Effector CD4-positive, alpha-beta T cell (primary cell): ENCODE results near the gene TRIM63.

Experiments
- DNase-seq: peaks from one replicate; pipeline ENCODE4 v3.0.0-alpha.2; 2020

The TRIM63 gene

DNA sequence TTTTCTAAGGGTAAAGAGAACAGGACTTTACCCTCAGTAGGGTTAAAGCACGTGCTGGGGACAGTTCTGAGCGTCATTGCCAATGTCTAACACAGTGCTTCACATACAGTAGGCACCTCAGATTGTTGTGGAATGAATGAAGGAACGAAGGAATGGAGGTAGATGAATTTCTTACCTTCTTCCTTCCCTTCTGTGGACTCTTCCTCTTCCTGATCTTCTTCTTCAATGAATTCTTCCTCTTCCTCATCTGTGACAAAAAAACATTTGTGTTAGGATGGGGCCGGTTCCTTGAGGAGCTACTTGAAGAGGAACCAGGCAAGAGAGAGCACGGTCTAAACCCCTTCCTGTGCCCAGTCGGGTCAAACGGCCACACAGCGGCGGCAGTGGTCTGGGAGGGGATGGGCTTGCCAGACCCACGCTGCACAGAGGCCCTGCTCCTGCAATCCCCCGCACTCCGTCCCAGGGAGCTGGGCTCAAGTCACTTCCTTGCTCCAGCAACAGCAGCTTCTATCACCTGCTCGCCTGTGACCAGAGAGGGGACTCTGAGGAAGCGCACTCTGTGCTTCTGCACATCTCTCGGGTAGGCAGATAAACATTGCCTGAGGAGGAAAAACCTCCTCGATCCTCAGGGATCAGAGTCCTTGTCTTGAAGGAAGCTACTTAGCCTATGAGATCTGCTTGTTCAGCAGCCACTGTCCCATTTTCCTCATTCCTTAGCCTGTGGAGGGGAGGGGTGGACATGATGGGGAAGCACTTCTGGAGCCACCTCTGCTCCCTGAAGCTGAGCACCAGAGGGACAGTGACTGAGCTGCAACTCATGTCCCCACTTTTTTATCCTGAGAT, 13.5 kb downstream of the TRIM63 start:
- DNase-seq: no peak

DNA sequence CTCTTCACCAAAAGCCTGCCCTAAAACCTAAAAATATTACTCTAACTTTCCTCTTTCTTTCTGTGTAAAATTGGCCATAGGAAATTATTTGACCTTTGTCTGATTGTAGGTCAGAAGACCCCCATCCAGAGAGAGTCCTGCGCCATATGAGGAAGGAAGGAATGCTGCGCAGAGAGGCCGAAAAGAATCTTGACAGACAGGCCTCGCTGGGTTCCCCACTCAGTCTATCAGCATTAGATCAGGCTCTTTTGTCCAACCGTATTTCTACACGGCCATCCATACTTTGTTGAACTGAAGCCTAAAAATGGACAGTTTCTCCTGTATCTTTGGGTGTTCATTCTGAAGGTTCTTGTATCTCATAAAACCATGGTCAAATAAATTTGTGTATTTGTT, 17.2 kb downstream of the TRIM63 start:
- no peak for DNase-seq

DNA sequence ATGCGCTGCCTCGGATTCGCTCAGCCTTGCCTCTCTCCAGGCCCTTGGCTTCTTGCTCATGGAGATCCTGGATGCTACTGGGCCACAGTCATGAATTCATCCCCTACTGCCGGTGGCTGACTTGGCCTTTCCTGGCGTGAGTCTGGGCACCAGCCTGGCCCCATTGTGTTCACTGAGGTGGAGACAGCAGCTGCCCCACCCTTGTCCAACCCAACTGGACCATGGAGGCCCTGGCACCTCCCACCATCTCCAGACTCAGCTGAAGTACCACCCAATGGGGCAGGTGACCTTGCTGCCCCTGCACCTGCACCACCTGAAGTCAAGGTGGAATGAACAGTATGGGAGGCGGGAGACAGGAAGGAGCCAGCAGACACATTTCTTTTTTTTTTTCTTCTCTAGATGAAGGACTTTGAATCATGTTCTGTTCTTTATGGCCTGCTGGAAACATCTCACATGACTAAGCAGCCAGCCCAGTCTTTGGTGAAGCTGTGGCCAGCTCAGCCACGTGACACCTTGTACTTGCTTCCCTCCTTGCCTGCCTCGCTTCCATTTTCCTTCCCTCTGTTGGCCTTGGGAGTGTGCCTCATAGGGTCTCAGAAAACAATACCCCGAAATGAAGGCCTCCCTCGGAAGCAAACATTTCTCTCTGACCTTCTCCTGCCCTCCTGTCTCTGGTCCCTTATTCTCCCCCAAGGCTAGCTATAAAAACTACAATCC, 17.7 kb downstream of the TRIM63 start:
- no peak for DNase-seq

DNA sequence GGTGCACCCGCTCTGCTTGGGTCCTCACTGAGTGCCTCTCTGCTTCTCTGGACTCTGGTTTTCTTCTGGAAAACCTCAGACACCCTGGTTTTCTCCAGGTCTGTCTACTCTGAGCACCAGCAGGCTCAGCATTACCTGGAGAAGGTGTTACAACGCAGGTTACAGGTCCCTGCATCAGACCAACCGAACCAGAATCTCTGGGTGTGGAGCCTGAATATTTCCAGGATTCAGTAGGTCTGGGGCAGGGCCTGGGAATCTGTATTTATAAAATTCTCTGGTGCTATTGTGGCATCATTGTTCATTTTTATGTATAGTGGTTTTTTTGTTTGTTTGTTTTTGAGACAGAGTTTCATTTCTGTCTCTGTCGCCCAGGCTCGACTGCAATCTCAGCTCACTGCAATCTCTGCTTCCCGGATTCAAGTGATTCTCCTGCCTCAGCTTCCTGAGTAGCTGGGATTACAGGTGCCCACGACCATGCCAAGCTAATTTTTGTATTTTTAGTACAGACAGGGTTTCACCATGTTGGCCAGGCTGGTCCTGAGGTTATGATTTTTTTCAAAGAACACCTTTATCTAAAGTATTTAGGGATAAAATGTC, 20.1 kb downstream of the TRIM63 start:
- DNase-seq: no peak

DNA sequence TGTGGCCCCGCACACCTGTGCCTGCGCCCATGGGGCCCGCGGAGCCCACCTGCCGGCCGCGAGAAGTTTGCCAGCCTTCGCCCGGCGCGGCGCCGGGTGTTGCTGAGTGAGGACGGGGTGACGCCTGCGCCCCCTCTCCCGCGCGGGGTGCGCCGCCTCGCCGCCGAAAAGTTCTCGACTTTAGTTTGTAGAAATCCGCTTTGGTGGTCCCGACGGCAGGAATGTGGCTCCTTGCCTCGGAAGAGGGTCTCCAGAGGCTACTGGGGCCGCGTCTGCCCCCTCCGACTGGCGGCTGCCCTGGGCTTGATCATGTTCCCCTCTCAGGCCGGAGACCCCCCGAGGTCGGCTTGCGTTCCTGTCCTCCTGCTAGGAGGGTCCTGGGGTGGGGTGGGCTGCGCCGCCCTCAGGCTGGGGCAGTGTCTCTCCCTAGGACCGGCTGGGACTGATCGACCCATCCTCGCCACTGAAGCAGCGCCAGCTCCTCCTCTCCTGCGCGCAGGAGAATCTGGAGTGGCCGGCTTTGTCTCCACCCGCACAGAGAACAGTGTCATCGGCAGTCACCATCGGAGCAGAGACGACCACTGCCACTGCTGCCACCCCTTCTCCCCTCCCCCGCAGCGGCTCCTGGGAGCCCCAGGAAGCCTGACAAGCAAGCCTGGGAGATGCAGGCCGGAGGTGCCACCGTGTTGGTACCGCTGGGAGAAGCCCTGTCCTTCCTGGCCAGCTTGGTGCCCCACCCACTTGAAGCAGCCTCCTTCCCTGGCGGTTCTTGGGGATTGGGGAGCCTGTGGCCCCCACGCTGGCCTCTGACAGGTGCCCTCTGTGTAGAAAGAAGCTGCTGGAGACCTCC, 21.0 kb downstream of the TRIM63 start:
- no peak for DNase-seq

DNA sequence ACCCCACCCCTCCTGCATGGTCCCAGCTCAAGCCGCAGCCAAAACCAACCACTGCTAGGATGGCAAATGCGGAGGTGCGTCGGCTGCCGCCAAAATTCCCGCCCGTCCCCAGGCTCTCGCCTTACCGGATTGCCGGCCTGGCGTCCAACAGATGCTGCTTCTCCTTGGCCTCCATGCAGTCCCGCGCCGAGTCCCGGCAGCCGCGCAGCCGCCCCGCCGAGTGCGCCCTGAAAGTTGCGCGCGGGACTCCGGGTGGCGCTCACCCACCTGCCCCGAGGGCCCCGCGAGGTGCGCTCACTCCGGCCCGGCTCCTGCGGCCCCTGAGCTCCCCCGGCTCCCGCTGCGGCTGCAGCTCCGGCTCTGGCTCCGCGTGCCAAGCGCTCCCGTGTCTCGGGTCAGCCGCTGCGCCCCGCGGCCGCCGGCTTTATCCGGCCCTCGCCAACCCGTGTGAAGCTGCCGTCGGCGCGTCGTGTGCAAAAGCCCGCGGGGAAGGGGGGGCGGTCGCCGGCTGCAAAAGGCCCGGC, 21.6 kb downstream of the TRIM63 start, which contains the start of gene SLC30A2:
Gene SLC30A2, minus strand, starts transcription at position 397 of the 524 bp plus-strand sequence. Its CDS starts 222 bp downstream, at position 175.
- DNase-seq: no peak

DNA sequence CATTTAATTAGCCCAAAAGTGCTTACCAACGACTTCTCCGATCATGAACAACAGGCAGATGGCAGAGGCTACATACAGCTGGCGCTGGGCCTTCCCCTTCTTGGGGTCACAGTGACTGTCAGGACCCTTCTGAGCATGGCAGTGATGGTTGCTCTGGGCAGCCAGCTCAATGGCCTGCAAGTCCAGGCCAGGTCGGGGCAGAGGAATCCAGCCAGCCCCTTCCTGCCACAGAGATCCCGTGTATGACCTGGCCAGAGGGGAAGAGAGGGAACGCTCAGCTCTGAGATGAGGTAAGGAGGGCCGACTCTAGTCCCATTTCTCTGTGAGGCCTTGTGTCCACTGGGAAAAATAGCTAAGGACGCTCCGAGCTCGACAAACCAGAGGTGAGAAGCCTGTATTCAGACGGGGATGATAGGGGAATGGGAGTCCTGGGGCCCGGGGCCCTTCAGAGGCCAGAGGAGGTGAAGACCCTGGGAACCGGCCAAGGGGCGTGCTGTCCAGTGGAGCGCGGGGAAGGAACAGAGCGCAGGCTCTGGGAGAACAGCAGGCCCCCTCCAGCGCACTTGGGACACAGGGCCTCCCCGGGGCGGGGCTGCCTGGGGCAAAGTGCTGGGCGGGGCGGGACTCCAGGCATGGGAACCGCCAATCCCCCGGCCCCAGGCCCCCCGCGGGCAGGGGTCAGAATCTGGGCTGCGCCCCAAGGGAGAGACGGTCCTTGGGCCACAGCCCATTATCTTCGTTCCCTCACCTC, 22.3 kb downstream of the TRIM63 start:
- DNase-seq: no peak

DNA sequence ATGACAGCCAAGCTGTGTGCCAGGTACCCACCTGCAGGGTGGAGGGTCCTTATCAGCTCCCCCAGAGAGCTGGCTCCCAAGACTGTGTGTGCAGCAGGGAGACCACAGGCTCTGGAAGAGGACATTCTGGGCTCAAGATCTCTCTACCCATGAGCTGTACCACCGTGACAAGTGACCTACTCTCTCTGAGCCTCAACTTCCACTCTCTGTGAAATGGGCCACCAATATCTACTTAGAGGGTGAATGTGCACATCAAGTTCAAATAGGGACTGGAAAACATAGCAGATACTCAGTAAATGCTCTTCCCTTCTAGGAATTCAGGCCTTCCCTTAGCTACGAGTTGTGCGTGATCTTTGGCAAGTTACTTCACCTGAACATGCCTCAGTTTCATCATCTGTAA, 23.0 kb downstream of the TRIM63 start:
- no peak for DNase-seq

DNA sequence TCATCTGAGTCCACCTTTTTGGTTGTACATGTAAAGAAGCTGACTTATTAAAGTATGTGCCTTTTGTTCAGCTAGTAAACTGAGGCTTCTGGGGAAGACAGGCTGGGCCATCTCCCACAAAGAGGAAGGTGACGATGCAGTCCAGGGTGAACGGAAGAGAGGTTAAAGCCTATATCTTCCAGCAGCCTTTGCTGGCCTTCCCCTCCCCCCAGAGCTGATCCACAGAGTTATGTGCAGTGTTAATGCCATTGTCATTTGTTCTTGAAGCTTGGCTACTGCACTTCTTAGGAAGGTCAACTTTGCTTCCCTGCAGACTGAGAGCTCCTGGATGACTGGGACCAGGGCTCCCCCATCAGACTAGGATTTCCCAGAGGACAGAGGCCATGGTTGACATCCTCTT, 23.7 kb downstream of the TRIM63 start:
- no peak for DNase-seq

DNA sequence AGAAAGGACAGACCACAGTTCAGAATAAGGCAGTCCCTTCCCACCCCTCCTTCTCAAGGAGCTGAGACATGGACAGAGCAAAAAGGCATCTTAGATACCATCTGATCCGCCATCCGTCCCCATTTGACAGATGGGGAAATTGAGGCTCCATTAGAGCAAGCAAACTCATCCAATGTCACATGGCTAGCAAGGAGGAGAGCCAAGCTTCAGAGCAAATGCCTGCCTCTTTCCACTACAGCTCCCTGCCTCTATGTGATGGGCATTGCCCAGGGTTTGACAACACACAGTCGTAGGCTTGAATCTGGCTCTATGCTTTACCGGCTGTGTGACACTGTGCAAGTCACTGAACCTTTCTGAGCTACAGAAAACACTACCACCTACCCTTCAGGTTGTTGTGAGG, 25.5 kb downstream of the TRIM63 start:
- no peak for DNase-seq

DNA sequence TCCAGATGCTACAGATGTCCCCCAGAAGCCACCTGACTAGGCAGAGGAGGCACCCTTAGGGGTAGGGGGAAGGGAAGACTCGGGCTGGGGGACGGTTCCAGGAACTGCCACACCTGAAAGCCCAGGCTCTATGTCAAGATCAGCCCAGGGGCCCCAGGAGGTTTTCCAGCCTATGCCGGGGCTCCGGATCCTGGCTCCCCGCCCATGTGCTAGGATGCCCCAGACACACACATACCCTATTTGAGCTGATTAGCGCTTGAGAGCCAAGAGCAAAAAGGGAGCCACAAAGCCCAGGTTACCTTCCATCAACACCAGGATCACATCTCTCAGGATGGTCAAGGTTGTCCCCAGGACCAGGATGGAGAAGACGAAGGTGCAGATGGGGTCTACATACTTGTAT, 26.0 kb downstream of the TRIM63 start:
- no peak for DNase-seq

DNA sequence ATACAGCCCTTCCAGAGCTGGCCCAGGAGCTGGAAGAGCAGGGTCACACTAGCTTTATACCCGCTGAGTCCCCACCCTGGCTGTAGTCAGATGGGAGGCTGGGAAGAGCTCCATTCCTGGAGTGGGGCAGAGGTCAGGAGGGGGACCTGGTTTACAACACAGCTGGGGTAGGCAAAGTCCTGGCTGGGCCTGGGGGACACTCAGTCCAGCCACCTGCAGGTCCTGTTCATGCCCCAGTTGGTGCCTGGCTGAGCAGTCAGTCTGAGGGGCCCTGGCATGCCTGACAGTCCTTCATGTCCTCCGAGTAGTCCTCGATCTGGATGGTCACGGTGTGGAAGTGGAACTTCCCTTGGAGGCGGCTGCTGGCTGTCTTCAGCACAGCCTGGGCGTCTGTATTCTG, 28.5 kb downstream of the TRIM63 start:
- no peak for DNase-seq

DNA sequence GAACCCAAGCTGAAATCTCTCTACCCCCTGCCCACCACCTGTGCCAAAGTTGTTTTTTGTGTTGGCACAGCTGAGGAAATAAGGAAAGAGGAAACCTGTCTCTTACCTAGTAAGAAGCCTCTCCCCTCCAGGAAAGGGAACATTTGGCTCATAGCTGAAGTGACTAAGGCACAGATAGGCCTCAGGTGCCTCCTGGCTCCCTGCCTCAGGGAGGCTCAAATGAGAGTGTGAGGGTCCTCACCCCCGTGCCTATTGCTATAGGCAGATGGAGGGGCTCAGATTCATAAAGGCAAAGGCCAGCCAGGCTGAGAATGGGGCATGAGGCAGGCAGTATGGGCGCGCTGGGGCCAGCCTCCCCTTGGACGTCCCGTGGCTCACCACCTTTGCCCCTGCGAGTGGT, 29.0 kb downstream of the TRIM63 start:
- DNase-seq: no peak

DNA sequence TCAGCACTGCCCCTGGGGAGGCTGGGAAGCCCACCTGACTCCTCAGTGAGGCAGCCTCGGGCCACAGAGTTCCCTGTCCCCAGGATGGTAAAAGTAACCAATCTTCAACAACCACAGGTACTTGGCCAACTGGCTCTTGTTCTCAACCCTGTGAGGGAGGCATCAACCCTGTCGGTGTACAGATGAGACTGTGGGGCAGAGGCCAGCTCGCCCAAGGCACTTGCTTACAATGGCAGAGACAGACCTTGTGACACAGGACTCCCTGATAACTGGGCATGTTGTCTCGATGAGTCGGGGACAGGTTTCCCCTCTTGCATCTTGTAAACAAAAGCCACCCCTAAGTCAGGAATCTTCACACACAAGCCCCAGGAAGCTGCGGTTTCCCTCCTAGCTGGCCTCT, 29.5 kb downstream of the TRIM63 start:
- DNase-seq: no peak

DNA sequence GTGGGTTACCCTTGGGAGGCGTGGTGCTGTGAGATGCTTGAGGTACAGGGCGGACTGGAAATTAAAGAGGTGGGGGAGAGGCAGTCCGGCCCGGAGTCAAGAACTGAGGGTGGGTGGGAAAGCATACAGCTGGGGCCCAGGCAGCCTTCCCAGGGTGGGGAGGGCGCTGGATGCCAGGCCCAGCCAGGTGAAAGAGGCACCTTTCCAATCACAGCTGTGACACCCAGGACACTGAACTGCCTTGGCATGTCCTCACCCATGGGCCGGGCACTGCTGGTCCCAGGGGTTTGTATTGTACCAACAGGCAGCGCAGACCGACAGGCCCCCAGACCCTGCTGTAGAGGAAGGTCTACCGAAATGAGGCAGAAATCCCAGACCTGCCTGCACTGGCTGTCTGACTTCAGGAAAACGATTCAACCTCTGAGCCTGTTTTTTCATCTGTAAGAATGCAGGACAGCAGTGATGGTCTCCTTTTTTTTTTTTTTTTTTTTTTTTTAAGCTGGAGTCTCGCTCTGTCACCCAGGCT, 30.6 kb downstream of the TRIM63 start:
- no peak for DNase-seq

DNA sequence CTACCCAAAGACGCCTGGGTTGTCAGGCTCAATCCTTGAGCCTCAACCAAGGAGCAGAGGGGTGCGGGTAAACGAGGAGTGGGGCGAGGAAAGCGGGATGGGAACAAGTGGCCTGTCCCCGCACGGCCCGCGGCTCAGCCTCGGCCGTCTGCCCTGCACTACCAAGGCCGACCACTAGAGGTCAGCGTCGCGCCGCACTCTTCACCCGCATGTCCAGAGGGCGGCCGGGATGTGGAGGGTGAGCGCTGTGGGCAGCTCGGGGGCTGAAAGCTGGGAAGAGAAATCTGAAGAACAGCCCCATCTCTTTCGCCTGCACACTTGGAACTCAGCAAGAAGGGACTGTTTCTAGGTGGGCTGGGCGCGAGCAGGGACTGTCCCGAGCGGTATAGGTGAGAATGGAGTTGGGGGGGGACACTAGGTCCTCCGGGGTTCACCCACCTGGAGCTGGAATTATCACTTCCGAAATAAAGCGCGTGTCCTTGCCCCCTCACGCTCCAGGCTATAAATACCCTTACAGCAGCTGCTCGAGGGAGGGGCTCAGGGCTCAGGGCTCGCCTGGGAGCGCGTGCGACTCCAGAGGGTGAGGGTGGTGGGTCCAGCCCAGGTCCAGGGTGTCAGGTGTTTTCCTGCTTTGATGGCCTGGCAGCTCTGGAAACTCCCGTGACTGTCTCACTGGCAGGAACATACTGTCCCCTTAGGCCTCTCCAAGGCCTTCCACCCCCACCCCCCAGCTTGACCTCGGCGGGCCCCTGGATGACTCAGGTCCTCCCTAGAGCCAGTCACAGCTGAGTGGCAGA, 31.3 kb downstream of the TRIM63 start:
- peak; percentile 63 for DNase-seq

DNA sequence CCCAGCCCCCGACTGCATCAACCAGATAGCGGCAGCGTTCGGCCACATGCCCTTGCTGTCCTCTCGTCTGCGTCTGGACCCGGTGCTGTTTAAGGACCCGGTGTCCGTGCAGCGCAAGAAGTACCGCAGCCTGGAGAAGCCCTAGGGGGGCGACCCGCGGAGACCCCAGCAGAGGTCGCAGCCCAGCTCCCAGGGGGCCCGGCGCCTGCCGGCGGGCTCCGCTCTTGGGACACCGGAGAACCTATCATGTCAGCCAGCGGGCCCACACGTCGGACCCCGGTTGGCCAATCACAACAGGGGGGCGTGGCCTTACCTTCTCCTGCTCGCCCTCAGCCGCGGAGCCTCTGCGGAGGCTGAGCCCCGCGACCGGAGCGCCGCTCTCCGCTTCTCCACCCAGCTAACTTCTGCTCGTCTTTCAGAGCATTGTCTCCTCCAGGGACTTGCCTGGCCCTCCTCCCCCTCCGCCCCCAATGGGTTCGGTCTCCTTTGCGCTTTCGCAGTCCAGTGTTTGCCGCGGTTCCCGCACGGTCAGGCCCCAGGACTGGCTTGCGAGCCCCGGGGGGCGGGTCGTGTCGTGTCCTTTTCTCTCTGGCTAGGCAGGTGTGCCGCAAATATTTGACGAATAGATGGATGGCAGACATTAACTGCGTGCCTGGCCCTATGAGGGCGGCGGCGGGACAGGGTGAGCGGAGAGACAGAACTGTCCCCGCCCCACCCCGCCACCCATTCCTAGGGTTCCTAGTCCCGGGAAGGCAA, 32.0 kb downstream of the TRIM63 start:
- peak; percentile 91 for DNase-seq

DNA sequence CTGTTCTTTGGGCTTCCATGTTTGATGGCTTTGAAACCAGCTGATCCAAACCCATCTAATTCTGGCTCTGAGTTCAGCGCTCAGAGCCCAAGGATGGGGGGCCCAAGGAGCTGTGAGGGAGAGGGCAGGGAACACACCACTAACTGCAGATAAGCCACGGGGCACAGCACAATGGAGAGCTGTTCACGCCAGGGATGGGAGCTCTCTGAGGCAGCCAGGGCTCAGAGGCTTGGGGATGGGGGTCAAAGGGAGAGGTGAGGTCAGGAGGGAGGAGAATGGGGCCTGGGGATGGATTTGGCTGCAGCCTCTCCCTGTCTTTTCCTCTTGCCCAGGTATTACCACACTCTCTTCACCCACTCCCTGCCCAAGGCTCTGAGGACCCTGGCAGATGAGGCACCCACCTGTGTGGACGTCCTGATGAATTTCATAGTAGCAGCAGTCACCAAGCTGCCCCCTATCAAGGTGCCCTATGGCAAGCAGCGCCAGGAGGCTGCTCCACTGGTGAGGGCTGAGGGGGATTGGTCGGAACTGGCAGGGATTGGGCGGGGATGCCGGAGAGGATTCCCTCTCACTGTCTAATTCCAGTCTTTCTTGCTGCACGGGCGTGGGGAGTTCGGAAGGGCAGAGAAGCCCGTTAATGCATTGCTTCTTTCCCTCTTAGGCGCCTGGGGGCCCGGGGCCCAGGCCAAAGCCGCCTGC, 32.8 kb downstream of the TRIM63 start:
- no peak for DNase-seq

DNA sequence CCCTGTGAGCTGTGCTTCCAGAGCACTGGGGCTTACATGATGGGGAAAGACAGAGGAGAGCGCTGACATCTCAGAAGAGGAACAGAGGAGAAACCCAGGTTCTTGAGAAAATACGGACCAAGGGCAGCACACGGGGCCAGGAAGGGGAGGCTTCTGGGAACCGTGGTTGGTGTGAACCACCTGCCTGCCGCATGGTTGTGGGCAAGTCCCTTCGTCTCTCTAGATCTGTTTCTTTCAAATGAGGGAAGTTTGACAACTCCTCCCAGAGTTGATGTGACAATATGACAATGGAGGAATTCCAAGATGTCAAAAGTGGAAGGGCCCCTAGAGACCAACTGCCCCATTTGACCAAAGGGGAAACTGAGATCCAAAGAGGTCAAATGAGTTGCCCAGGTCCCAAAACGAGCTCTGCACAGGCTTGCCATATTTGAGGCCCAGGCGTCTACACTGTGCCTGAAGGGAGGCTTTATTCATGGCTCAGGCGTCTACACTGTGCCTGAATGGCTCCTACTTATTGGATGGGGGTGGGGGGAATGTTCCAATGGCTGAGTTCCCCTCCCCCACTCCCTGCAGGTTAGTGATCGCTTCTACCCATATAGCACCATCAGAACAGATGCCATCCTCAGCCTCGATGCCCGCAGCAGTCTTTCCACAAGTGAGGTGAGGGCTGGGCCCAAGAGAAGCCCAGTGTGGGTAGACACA, 34.6 kb downstream of the TRIM63 start:
- DNase-seq: no peak
